A549 (cell line): ENCODE data around the gene POC1B. TPM values are rescaled to one million over a fixed set of nuclear protein-coding genes. Genes with fewer than 3 reads are reported as not detected.

Experiments
- ATAC-seq, 2 experiments: fragments of 200-7000 bp in 1 of 2; fragments of >200 bp in 1 of 2; cut with Nextera tagmentation in 1 of 2; cut with Tn5 transposase in 1 of 2; 3 replicates each; pipeline versions ENCODE4 v1.8.0 to v1.9.1; 2018 to 2020; ENCODE audit warnings: mild to moderate bottlenecking in 1 of 2, moderate library complexity in 1 of 2
- CTCF ChIA-PET: fragments of 300-600 bp; sonication (Branson Sonifier 250); formaldehyde crosslinking; extraction: SDS; loops from one replicate; lab custom pipeline; 2021; ENCODE audit warnings: antibody characterized with exemption, inconsistent platforms; lab: Yijun Ruan, JAX
- POLR2A ChIA-PET: fragments of 350-600 bp; formaldehyde crosslinking; extraction: SDS; loops from one replicate; lab custom pipeline; 2021; ENCODE audit warnings: antibody characterized with exemption, inconsistent platforms; lab: Yijun Ruan, JAX
- DNase-seq, 2 experiments: peaks; one replicate each; pipeline versions ENCODE4 v3.0.0 to v3.0.0-alpha.2; 2011 to 2016; ENCODE audit warnings: low read depth in 1 of 2, low spot score in 1 of 2
- FAIRE-seq: peaks from 2 replicates; lab custom pipeline; 2011; peaks lifted over from hg19 to GRCh38; lab: Jason Lieb, UNC
- H3K27ac ChIP-seq, 2 experiments: fragments of >200 bp; sonication (Bioruptor Twin); formaldehyde crosslinking; 3 replicates each; pipeline ENCODE4 v1.5.1; 2016 to 2017
- H3K4me1 ChIP-seq: fragments of >200 bp; sonication (Bioruptor Twin); formaldehyde crosslinking; 3 replicates; pipeline ENCODE4 v1.6.1; 2016
- H3K4me2 ChIP-seq: fragments of >200 bp; sonication (Bioruptor Twin); formaldehyde crosslinking; 3 replicates; pipeline ENCODE4 v1.6.1; 2016
- H3K4me3 ChIP-seq: fragments of >200 bp; sonication (Bioruptor Twin); formaldehyde crosslinking; 3 replicates; pipeline ENCODE4 v1.5.1; 2016
- H3K9me3 ChIP-seq: fragments of >200 bp; sonication (Bioruptor Twin); formaldehyde crosslinking; 3 replicates; pipeline ENCODE4 v1.6.1; 2016
- BHLHE40 ChIP-seq: IDR thresholded peaks from 2 replicates; pipeline ENCODE4 v1.6.1; 2012; ENCODE audit warnings: low read depth, low read length, inconsistent platforms
- CBX2 ChIP-seq: fragments of 200-600 bp; sonication (generic); IDR thresholded peaks from 2 replicates; pipeline ENCODE4 v1.6.1; 2016; ENCODE audit warnings: low read depth, mild to moderate bottlenecking, borderline replicate concordance
- CEBPB ChIP-seq, 2 experiments: fragments of >200 bp in 1 of 2; sonication (Bioruptor Twin) in 1 of 2; formaldehyde crosslinking in 1 of 2; IDR thresholded peaks; 2 replicates each; pipeline ENCODE4 v1.6.1; 2012 to 2016
- EHMT2 ChIP-seq: fragments of 200-600 bp; sonication (generic); IDR thresholded peaks from 2 replicates; pipeline ENCODE4 v1.6.1; 2016; ENCODE audit warnings: antibody characterized with exemption, low read depth, mild to moderate bottlenecking, moderate library complexity
- FOSB ChIP-seq: fragments of 250-450 bp; sonication (Bioruptor Pico); IDR thresholded peaks from 2 replicates; pipeline ENCODE4 v1.5.0; 2020; ENCODE audit warnings: mild to moderate bottlenecking, moderate library complexity
- FOXS1 ChIP-seq: fragments of 250-450 bp; sonication (Bioruptor Pico); IDR thresholded peaks from 2 replicates; pipeline ENCODE4 v1.5.0; 2020; ENCODE audit warnings: mild to moderate bottlenecking, moderate library complexity
- GATA3 ChIP-seq: IDR thresholded peaks from 2 replicates; pipeline ENCODE4 v1.6.1; 2012; ENCODE audit warnings: borderline replicate concordance
- HDAC2 ChIP-seq: fragments of 200-600 bp; sonication (generic); IDR thresholded peaks from 2 replicates; pipeline ENCODE4 v1.6.1; 2016
- HMGXB4 ChIP-seq: fragments of 250-450 bp; sonication (Bioruptor Pico); IDR thresholded peaks from 2 replicates; pipeline ENCODE4 v1.5.0; 2021; ENCODE audit warnings: mild to moderate bottlenecking, moderate library complexity, borderline replicate concordance
- HOXB13 ChIP-seq: fragments of 250-450 bp; sonication (Bioruptor Pico); IDR thresholded peaks from 2 replicates; pipeline ENCODE4 v1.5.0; 2020; ENCODE audit warnings: low read depth, mild to moderate bottlenecking, moderate library complexity
- KDM5A ChIP-seq: fragments of 200-600 bp; sonication (generic); IDR thresholded peaks from 2 replicates; pipeline ENCODE4 v1.6.1; 2016; ENCODE audit warnings: antibody characterized with exemption, mild to moderate bottlenecking
- MAFK ChIP-seq: fragments of 450-650 bp; IDR thresholded peaks from 2 replicates; pipeline ENCODE4 v1.6.1; 2014; ENCODE audit not compliant: partially characterized antibody
- NFE2L2 ChIP-seq: fragments of 150-350 bp; conservative IDR thresholded peaks from 2 replicates; pipeline ENCODE4 v1.6.1; 2014; ENCODE audit warnings: low read length
- NPAS2 ChIP-seq: fragments of 250-450 bp; sonication (Bioruptor Pico); IDR thresholded peaks from 2 replicates; pipeline ENCODE4 v1.8.0; 2022; ENCODE audit warnings: mild to moderate bottlenecking, moderate library complexity, borderline replicate concordance
- NR3C1 ChIP-seq: fragments of >200 bp; sonication (Bioruptor Twin); formaldehyde crosslinking; IDR thresholded peaks from 3 replicates; pipeline ENCODE4 v1.6.1; 2017
- POLR2AphosphoS2 ChIP-seq: conservative IDR thresholded peaks from 2 replicates; pipeline ENCODE4 v1.6.1; 2012; ENCODE audit warnings: low read length, improper control_type of control experiment, inconsistent platforms
- RCOR1 ChIP-seq: fragments of 150-350 bp; IDR thresholded peaks from 2 replicates; pipeline ENCODE4 v1.6.1; 2014; ENCODE audit warnings: antibody characterized with exemption, low read length, low read depth
- REST ChIP-seq: fragments of 200-600 bp; sonication (generic); IDR thresholded peaks from 2 replicates; pipeline ENCODE4 v1.6.1; 2016; ENCODE audit warnings: antibody characterized with exemption, mild to moderate bottlenecking, moderate library complexity
- RFX5 ChIP-seq: fragments of 450-650 bp; IDR thresholded peaks from 2 replicates; pipeline ENCODE4 v1.7.1; 2014; ENCODE audit warnings: antibody characterized with exemption, mild to moderate bottlenecking, moderate library complexity
- ZFP36 ChIP-seq: fragments of 450-650 bp; IDR thresholded peaks from 2 replicates; pipeline ENCODE4 v1.6.1; 2014; ENCODE audit warnings: borderline replicate concordance; ENCODE audit not compliant: partially characterized antibody
- ZSCAN20 ChIP-seq: fragments of 250-450 bp; sonication (Bioruptor Pico); IDR thresholded peaks from 2 replicates; pipeline ENCODE4 v1.8.0; 2022; ENCODE audit warnings: mild to moderate bottlenecking, moderate library complexity
- WGBS: methylation state at CpG from one replicate; pipeline ENCODE4 v1.1.6; 2017; ENCODE audit errors: missing lambda C conversion rate; 5-methylcytosine and 5-hydroxymethylcytosine counted together
- polyA minus RNA-seq: library from RNA; depleted of rRNA, polyadenylated mRNA; stranded (reverse); fragments of >200 nt; gene quantifications from 2 replicates; pipeline ENCODE4 v1.2.3, GENCODE V29; 2011; rRNA and poly(A)+ RNA removed
- polyA plus RNA-seq, 4 experiments: library from polyadenylated mRNA; depleted of rRNA in 3 of 4; stranded (reverse); fragments of >200 nt; fragmentation: RNase III in 1 of 4; extraction: RNeasy Plus Mini Kit Qiagen cat#74134 plus additional on column Dnase treatment in 1 of 4; gene quantifications; 2 replicates in 3 of 4; 3 replicates in 1 of 4; pipeline ENCODE4 v1.2.3, GENCODE V29; 2011 to 2017
- TF ChIP-seq, protein P1 (sequence below): fragments of 450-650 bp; IDR thresholded peaks from 2 replicates; pipeline ENCODE4 v1.6.1; 2014; ENCODE audit warnings: antibody characterized with exemption
- TF ChIP-seq, protein P2 (sequence below): fragments of >200 bp; sonication (Bioruptor Twin); formaldehyde crosslinking; IDR thresholded peaks from 3 replicates; pipeline ENCODE4 v1.6.1; 2016
- TF ChIP-seq, protein P3 (sequence below): IDR thresholded peaks from 2 replicates; pipeline ENCODE4 v1.6.1; 2012
- TF ChIP-seq, protein P4 (sequence below): fragments of >200 bp; sonication (Bioruptor Twin); formaldehyde crosslinking; IDR thresholded peaks from 3 replicates; pipeline ENCODE4 v1.5.1; 2016
- TF ChIP-seq, protein P5 (sequence below): fragments of >200 bp; sonication (Bioruptor Twin); formaldehyde crosslinking; IDR thresholded peaks from 2 replicates; pipeline ENCODE4 v1.6.1; 2016
- TF ChIP-seq, protein P6 (sequence below): IDR thresholded peaks from 2 replicates; pipeline ENCODE4 v1.6.1; 2012

POC1B gene
- polyA plus RNA-seq (2011; rRNA removed) (36.6 and 38.6 TPM in 2 replicates), polyA plus RNA-seq (2017; fragmentation: RNase III; extraction: RNeasy Plus Mini Kit Qiagen cat#74134 plus additional on column Dnase treatment) (9.1 to 11.9 TPM (median 10.8 TPM) in 3 replicates), polyA minus RNA-seq (27.0 and 40.8 TPM in 2 replicates)
- 4.8 and 6.4 TPM in 2 replicates for polyA plus RNA-seq (2012; cell fraction: cytosol; rRNA removed)
- polyA plus RNA-seq (2012; cell fraction: nucleus; rRNA removed): 2.7 and 3.6 TPM in 2 replicates

DNA sequence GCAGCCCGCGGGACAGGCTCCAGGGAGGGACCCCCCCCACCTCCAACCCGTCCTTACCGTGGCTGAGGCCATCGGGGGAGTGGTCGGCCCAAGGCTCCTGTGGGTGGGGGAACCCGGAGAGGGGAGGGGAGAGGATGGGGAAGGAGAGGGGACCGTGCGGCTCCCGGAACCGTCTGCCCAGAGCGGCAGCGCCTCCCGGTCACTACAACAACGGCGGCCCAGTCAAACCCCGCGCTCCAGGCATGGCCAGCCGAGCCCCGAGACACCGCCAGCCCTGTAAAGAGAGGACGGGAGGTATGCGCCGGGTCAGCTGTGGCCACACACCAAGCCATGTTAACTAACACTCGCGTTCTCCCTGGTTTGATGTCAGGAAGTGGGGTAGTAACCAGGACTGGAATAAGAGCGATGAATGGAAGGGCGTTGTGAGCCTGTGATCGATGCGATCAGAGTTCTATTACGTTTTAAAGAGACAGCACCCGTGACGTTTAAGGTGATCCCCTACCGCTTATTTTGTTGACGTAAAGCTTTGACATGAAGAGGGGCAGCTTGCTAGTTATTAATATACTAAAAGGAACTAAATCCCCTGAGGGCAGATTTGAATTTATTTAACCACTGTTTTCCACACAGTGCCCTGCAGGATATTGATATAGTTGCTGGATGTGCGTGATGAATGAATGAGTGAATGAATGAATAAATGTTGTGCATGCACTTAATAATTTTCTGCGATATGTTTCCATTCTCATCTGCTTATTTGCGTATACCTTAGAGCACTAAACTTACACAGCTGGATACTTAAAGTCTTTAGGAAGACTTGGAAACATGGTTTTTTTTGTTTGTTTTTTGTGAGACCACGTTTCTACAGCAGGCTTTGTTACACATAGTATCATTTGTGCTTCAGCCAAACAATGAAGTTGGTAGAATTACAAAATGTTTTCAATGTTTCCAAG lies at the start of gene POC1B:
TSS of gene POC1B (minus strand) at position 224 of the 947 bp plus-strand sequence. CDS start at position 72, 152 bp downstream.
- WGBS: 4% methylated on average over 18 of the region's 39 CpGs
- ChIA-PET CTCF (interaction anchor here (0.7 to 4.3 kb wide), 13 partner anchors 13 to 509 kb away, joined by 3 to 34 read pairs (median 6); no protein-coding TSS in a partner anchor), POLR2A (interaction anchor here (1.2 kb wide), 1 partner anchor 183 kb away, joined by 3 read pairs; the partner anchor contains the start of gene ATP2B1)
- Histone ChIP-seq H3K9me3 (no peaks in the 10 kb centered on the region), H3K4me2 (peak within 1 kb of the TSS; percentile 86), H3K4me3 (peak within 1 kb of the TSS; percentile 75), H3K27ac (peak within 1 kb of the TSS; percentile 93 to 96), H3K4me1 (peaks cover 36% of the 10 kb centered on the region)
- DNase-seq: peak; percentile 76 to 85
- no peak for FAIRE-seq
- ATAC-seq: peak; percentile 75 to 82
- no peak; the same call in 1 of the 2 replicates for TF ChIP-seq GATA3
- no peak for TF ChIP-seq NFE2L2
- TF ChIP-seq HOXB13 (CRISPR knock-in tag): peak; percentile 33; the same call in 1 of the 2 replicates
- TF ChIP-seq, protein P1, sequence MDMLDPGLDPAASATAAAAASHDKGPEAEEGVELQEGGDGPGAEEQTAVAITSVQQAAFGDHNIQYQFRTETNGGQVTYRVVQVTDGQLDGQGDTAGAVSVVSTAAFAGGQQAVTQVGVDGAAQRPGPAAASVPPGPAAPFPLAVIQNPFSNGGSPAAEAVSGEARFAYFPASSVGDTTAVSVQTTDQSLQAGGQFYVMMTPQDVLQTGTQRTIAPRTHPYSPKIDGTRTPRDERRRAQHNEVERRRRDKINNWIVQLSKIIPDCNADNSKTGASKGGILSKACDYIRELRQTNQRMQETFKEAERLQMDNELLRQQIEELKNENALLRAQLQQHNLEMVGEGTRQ: no peak
- TF ChIP-seq, protein P2, sequence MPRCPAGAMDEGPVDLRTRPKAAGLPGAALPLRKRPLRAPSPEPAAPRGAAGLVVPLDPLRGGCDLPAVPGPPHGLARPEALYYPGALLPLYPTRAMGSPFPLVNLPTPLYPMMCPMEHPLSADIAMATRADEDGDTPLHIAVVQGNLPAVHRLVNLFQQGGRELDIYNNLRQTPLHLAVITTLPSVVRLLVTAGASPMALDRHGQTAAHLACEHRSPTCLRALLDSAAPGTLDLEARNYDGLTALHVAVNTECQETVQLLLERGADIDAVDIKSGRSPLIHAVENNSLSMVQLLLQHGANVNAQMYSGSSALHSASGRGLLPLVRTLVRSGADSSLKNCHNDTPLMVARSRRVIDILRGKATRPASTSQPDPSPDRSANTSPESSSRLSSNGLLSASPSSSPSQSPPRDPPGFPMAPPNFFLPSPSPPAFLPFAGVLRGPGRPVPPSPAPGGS: no peak
- no peak for TF ChIP-seq CBX2
- TF ChIP-seq EHMT2: no peak
- TF ChIP-seq, protein P3, sequence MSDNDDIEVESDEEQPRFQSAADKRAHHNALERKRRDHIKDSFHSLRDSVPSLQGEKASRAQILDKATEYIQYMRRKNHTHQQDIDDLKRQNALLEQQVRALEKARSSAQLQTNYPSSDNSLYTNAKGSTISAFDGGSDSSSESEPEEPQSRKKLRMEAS: peak; percentile 94
- TF ChIP-seq FOXS1: no peak
- no peak for TF ChIP-seq POLR2AphosphoS2
- TF ChIP-seq FOSB (CRISPR knock-in tag): no peak
- TF ChIP-seq BHLHE40: no peak
- TF ChIP-seq MAFK: no peak
- no peak for TF ChIP-seq ZFP36
- TF ChIP-seq, protein P4, sequence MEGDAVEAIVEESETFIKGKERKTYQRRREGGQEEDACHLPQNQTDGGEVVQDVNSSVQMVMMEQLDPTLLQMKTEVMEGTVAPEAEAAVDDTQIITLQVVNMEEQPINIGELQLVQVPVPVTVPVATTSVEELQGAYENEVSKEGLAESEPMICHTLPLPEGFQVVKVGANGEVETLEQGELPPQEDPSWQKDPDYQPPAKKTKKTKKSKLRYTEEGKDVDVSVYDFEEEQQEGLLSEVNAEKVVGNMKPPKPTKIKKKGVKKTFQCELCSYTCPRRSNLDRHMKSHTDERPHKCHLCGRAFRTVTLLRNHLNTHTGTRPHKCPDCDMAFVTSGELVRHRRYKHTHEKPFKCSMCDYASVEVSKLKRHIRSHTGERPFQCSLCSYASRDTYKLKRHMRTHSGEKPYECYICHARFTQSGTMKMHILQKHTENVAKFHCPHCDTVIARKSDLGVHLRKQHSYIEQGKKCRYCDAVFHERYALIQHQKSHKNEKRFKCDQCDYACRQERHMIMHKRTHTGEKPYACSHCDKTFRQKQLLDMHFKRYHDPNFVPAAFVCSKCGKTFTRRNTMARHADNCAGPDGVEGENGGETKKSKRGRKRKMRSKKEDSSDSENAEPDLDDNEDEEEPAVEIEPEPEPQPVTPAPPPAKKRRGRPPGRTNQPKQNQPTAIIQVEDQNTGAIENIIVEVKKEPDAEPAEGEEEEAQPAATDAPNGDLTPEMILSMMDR: no peak
- TF ChIP-seq ZSCAN20: no peak
- no peak for TF ChIP-seq RCOR1
- TF ChIP-seq HDAC2: no peak
- TF ChIP-seq CEBPB (IDR thresholded peaks at IDR 0.05): no peak
- TF ChIP-seq REST: no peak
- 0 out of 2 replicates have a peak, but pooled peaks have one; percentile 43 for TF ChIP-seq RFX5
- no peak for TF ChIP-seq NR3C1
- TF ChIP-seq HMGXB4 (CRISPR knock-in tag): peak; percentile 82; the same call in 1 of the 2 replicates
- TF ChIP-seq, protein P5, sequence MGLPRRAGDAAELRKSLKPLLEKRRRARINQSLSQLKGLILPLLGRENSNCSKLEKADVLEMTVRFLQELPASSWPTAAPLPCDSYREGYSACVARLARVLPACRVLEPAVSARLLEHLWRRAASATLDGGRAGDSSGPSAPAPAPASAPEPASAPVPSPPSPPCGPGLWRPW: no peak
- TF ChIP-seq, protein P6, sequence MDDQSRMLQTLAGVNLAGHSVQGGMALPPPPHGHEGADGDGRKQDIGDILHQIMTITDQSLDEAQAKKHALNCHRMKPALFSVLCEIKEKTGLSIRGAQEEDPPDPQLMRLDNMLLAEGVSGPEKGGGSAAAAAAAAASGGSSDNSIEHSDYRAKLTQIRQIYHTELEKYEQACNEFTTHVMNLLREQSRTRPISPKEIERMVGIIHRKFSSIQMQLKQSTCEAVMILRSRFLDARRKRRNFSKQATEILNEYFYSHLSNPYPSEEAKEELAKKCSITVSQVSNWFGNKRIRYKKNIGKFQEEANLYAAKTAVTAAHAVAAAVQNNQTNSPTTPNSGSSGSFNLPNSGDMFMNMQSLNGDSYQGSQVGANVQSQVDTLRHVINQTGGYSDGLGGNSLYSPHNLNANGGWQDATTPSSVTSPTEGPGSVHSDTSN: no peak
- TF ChIP-seq KDM5A: peak; percentile 64
- TF ChIP-seq NPAS2: no peak
